ENCODE data around the gene HIGD1A. TPM values are rescaled to one million over a fixed set of nuclear protein-coding genes. Genes with fewer than 3 reads are reported as not detected.

The HIGD1A gene
- total RNA-seq, 4 donors from 2014 or later: 142 to 195 (median 179) TPM

GRCh38 chr3:42829083-42829627, 24.9 kb upstream of the HIGD1A start:
- no peak for TF ChIP-seq CTCF (IDR thresholded peaks at IDR 0.05)
- ATAC-seq (ENCODE audit: low FRiP score): no peak
- no peak for DNase-seq (ENCODE audit: low spot score)

DNA sequence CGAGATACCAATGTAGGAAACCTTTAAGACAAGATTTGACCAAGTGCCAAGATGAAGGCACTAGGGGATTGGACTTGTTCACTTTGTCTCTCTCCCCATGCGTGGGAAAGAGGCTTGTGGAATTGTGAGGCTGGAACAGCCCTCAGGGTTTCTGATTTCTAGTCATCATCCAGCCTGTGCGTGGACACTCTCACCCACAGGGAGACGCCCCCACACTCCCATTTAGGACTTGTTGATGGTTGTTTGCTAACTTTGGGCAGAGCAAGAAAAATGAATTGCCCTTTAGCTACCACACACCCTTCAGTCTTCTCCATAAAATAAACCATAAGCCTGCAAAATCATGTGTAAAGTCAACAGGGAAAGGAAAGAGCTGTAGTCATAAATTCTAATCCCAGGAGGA, 23.4 kb upstream of the HIGD1A start:
- TF ChIP-seq CTCF (IDR thresholded peaks at IDR 0.05): no peak
- ATAC-seq (ENCODE audit: low FRiP score) (no peak), DNase-seq (ENCODE audit: low spot score) (no peak)

DNA sequence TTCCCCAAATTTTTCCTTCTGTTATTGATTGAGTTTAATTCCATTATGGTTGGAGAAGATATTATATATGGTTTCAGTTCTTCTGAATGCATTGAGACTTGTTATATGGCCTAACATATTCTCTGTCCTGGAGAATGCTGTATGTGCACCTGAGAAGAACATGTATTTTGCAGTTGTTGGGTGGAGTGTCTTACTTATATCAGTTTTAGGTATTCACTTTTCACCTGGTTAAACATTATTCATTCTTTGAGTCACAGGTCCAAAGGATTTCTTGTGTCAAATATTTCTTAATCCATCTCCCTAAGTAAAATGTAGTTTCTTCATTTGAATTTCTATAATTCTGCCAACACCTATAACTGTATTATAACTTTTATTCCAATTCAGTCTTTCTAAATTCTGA, 22.7 kb upstream of the HIGD1A start:
- no peak for DNase-seq (ENCODE audit: low spot score)
- TF ChIP-seq CTCF (IDR thresholded peaks at IDR 0.05): no peak
- ATAC-seq (ENCODE audit: low FRiP score): no peak

DNA sequence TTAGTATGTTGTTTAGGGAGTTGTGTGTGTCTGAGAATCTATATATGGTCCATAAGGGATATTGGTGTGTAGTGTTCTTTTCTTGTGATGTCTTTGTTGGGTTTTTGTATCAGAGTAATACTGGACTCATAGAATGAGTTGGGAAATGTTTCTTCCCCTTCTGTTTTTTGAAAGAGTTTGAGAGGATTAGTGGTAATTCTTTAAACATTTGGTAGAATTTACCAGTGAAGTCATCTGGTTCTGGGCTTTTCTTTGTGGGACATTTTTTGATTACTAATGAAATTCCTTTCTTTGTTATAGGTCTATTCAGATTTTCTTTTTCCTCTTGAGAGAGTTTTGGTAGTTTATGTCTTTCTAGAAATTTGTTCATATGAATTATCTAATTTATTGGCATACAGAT, 21.9 kb upstream of the HIGD1A start:
- no peak for TF ChIP-seq CTCF (IDR thresholded peaks at IDR 0.05)
- no peak for ATAC-seq (ENCODE audit: low FRiP score)
- no peak for DNase-seq (ENCODE audit: low spot score)

- DNase-seq (ENCODE audit: low spot score) (no peak), ATAC-seq (ENCODE audit: low FRiP score) (no peak)
- TF ChIP-seq CTCF (IDR thresholded peaks at IDR 0.05): no peak
These were observed 19.1 kb upstream of the HIGD1A start for GRCh38 chr3:42823351-42823750.

- ATAC-seq (ENCODE audit: low FRiP score): no peak
- no peak for DNase-seq (ENCODE audit: low spot score)
- no peak for TF ChIP-seq CTCF (IDR thresholded peaks at IDR 0.05)
These were observed 18.5 kb upstream of the HIGD1A start for GRCh38 chr3:42822828-42823227.

- TF ChIP-seq CTCF (IDR thresholded peaks at IDR 0.05): no peak
- no peak for ATAC-seq (ENCODE audit: low FRiP score)
- DNase-seq (ENCODE audit: low spot score): no peak
These were observed 16.4 kb upstream of the HIGD1A start for GRCh38 chr3:42820746-42821051.

All from omental fat pad (tissue), 4 donors.